NOMO-1 treated with dmso at 0.1 percent for 144 hours (cell line): Measurements from ENCODE around the gene SLC6A9.
A peak's percentile ranks its signal among the peaks of the same experiment; 100 is the strongest.

Experiments used
- DNase-seq: peaks from one replicate; lab custom pipeline; 2025; ENCODE audit not compliant: unreplicated experiment; lab: John Stamatoyannopoulos, UW

The SLC6A9 gene

GRCh38 chr1:44008259-44008658 lies 23.0 kb downstream of the SLC6A9 start:
- DNase-seq, result no peak

- DNase-seq, result no peak
Measured at GRCh38 chr1:44002606-44003157, 28.6 kb downstream of the SLC6A9 start.

- DNase-seq, result no peak
Measured at GRCh38 chr1:44002165-44002564, 29.1 kb downstream of the SLC6A9 start.

- DNase-seq, result no peak
Measured at GRCh38 chr1:44000122-44000665, 31.1 kb downstream of the SLC6A9 start.

- no peak for DNase-seq
Measured at GRCh38 chr1:43999455-43999854, 31.8 kb downstream of the SLC6A9 start.

GRCh38 chr1:43998000-43998378 lies 33.3 kb downstream of the SLC6A9 start:
- no peak for DNase-seq

GRCh38 chr1:43997295-43997999 lies 33.8 kb downstream of the SLC6A9 start:
- no peak for DNase-seq

GRCh38 chr1:43996733-43997115 lies 34.5 kb downstream of the SLC6A9 start:
- no peak for DNase-seq

- no peak for DNase-seq
Measured at GRCh38 chr1:43995984-43996732, 35.1 kb downstream of the SLC6A9 start.

- DNase-seq, result peak; percentile 47
Measured at GRCh38 chr1:43994794-43995790, 36.2 kb downstream of the SLC6A9 start.

- no peak for DNase-seq
Measured at GRCh38 chr1:43994071-43994470, 37.2 kb downstream of the SLC6A9 start.

GRCh38 chr1:43993206-43993914 lies 37.9 kb downstream of the SLC6A9 start:
- no peak for DNase-seq

- DNase-seq, result no peak
Measured at GRCh38 chr1:43992232-43992995, 38.8 kb downstream of the SLC6A9 start.

- peak; percentile 85 for DNase-seq
Measured at GRCh38 chr1:43991476-43992231, 39.6 kb downstream of the SLC6A9 start, which contains the start of gene CCDC24. Gene CCDC24, plus strand, starts transcription at chr1:43991599. Its CDS starts 280 bp downstream, at chr1:43991879.

- no peak for DNase-seq
Measured at GRCh38 chr1:43991200-43991475, 40.1 kb downstream of the SLC6A9 start.

- DNase-seq, result no peak
Measured at GRCh38 chr1:43990271-43991199, 40.7 kb downstream of the SLC6A9 start.

- DNase-seq, result no peak
Measured at GRCh38 chr1:43987159-43987902, 43.9 kb downstream of the SLC6A9 start.
